WI38 (cell line): ENCODE results near the gene YAP1.

ENCODE experiments used
- H3K4me3 ChIP-seq: 2 replicates; pipeline ENCODE4 v1.5.1; 2011; ENCODE audit warnings: low read depth, mild to moderate bottlenecking, control low read depth, low read length
- CTCF ChIP-seq: IDR thresholded peaks from 2 replicates; pipeline ENCODE4 v1.5.1; 2012; ENCODE audit warnings: low read depth, mild to moderate bottlenecking, control low read depth, low read length

The YAP1 gene

GRCh38 chr11:102239911-102240310 lies 129.7 kb downstream of the YAP1 start:
- no peak overlapping the region for H3K4me3 ChIP-seq
- no peak for TF ChIP-seq CTCF

GRCh38 chr11:102240502-102240901 lies 130.3 kb downstream of the YAP1 start:
- TF ChIP-seq CTCF = no peak
- no peak overlapping the region for H3K4me3 ChIP-seq

- no peak overlapping the region for H3K4me3 ChIP-seq
- TF ChIP-seq CTCF = no peak
Observed at GRCh38 chr11:102241026-102241425, 130.8 kb downstream of the YAP1 start.

GRCh38 chr11:102243399-102243884 lies 133.2 kb downstream of the YAP1 start:
- TF ChIP-seq CTCF = no peak
- H3K4me3 ChIP-seq = no peak overlapping the region

GRCh38 chr11:102244681-102245409 lies 134.6 kb downstream of the YAP1 start:
- no peak for TF ChIP-seq CTCF
- no peak overlapping the region for H3K4me3 ChIP-seq

- H3K4me3 ChIP-seq = no peak overlapping the region
- TF ChIP-seq CTCF = no peak
Observed at GRCh38 chr11:102251423-102251822, 141.2 kb downstream of the YAP1 start.

- no peak overlapping the region for H3K4me3 ChIP-seq
- TF ChIP-seq CTCF = no peak
Observed at GRCh38 chr11:102252339-102252891, 142.2 kb downstream of the YAP1 start.
